Ishikawa (cell line): ENCODE results near the gene TIE1.

ENCODE experiments used
- CEBPB ChIP-seq: IDR thresholded peaks from 2 replicates; pipeline ENCODE4 v1.6.1; 2012
- CREB1 ChIP-seq: IDR thresholded peaks from 2 replicates; pipeline ENCODE4 v1.6.1; 2012; ENCODE audit warnings: low read depth
- EGR1 ChIP-seq: IDR thresholded peaks from 2 replicates; pipeline ENCODE4 v1.6.1; 2012
- EP300 ChIP-seq: IDR thresholded peaks from 2 replicates; pipeline ENCODE4 v1.6.1; 2012; ENCODE audit warnings: borderline replicate concordance
- FOXM1 ChIP-seq: IDR thresholded peaks from 2 replicates; pipeline ENCODE4 v1.6.1; 2012; ENCODE audit warnings: low read depth, borderline replicate concordance
- NFIC ChIP-seq: IDR thresholded peaks from 2 replicates; pipeline ENCODE4 v1.6.1; 2012
- RAD21 ChIP-seq: IDR thresholded peaks from 2 replicates; pipeline ENCODE4 v1.6.1; 2012; ENCODE audit warnings: low read depth
- TAF1 ChIP-seq: IDR thresholded peaks from 2 replicates; pipeline ENCODE4 v1.6.1; 2012; ENCODE audit warnings: low read depth, mild to moderate bottlenecking
- TCF12 ChIP-seq: IDR thresholded peaks from 2 replicates; pipeline ENCODE4 v1.6.1; 2012; ENCODE audit warnings: low read depth
- TEAD4 ChIP-seq: IDR thresholded peaks from 2 replicates; pipeline ENCODE4 v1.6.1; 2012
- YY1 ChIP-seq: IDR thresholded peaks from 2 replicates; pipeline ENCODE4 v1.6.1; 2012; ENCODE audit warnings: low read depth
- ZBTB7A ChIP-seq: IDR thresholded peaks from 2 replicates; pipeline ENCODE4 v1.6.1; 2012; ENCODE audit warnings: low read depth
- TF ChIP-seq, protein P1 (sequence below): IDR thresholded peaks from 2 replicates; pipeline ENCODE4 v1.6.1; 2012
- TF ChIP-seq, protein P2 (sequence below): IDR thresholded peaks from 2 replicates; pipeline ENCODE4 v1.6.1; 2012; ENCODE audit warnings: low read depth, mild to moderate bottlenecking
- TF ChIP-seq, protein P3 (sequence below): IDR thresholded peaks from 2 replicates; pipeline ENCODE4 v1.6.1; 2012

Gene TIE1

DNA sequence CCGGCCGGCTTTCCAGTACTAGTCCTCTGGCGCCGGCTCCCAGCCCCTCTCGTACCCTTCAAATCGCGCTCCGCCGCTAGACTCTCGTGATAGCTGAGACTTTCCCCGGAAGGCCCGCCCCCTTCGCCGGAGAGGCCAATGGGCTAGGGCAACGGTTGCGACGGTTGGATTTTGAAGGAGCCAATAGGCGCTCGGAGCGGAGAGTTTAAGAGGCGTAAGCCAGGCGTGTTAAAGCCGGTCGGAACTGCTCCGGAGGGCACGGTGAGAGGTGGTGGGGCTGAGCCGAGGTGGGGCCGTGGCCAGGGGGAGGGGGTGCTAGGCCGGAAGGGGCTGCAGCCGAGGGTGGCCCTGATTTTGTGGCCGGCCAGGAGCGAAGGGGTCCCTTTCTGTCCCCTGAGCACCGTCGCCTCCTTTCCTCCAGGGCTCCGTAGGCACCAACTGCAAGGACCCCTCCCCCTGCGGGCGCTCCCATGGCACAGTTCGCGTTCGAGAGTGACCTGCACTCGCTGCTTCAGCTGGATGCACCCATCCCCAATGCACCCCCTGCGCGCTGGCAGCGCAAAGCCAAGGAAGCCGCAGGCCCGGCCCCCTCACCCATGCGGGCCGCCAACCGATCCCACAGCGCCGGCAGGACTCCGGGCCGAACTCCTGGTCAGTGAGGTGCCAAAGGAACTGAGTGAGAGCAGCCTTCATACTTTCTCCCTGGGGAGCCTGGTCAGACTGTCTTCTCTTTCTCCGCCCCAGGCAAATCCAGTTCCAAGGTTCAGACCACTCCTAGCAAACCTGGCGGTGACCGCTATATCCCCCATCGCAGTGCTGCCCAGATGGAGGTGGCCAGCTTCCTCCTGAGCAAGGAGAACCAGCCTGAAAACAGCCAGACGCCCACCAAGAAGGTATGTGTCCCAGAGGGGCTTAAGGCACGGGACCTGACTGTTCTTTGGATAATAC lies 58.2 kb downstream of the TIE1 start, which contains the start of gene CDC20:
Gene CDC20, plus strand, starts transcription at position 236 of the 948 bp plus-strand sequence. Its CDS starts 235 bp downstream, at position 471.
- TF ChIP-seq, protein P1, sequence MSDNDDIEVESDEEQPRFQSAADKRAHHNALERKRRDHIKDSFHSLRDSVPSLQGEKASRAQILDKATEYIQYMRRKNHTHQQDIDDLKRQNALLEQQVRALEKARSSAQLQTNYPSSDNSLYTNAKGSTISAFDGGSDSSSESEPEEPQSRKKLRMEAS = peak; percentile 63; the same call in 1 of the 2 replicates
- TF ChIP-seq, protein P2, sequence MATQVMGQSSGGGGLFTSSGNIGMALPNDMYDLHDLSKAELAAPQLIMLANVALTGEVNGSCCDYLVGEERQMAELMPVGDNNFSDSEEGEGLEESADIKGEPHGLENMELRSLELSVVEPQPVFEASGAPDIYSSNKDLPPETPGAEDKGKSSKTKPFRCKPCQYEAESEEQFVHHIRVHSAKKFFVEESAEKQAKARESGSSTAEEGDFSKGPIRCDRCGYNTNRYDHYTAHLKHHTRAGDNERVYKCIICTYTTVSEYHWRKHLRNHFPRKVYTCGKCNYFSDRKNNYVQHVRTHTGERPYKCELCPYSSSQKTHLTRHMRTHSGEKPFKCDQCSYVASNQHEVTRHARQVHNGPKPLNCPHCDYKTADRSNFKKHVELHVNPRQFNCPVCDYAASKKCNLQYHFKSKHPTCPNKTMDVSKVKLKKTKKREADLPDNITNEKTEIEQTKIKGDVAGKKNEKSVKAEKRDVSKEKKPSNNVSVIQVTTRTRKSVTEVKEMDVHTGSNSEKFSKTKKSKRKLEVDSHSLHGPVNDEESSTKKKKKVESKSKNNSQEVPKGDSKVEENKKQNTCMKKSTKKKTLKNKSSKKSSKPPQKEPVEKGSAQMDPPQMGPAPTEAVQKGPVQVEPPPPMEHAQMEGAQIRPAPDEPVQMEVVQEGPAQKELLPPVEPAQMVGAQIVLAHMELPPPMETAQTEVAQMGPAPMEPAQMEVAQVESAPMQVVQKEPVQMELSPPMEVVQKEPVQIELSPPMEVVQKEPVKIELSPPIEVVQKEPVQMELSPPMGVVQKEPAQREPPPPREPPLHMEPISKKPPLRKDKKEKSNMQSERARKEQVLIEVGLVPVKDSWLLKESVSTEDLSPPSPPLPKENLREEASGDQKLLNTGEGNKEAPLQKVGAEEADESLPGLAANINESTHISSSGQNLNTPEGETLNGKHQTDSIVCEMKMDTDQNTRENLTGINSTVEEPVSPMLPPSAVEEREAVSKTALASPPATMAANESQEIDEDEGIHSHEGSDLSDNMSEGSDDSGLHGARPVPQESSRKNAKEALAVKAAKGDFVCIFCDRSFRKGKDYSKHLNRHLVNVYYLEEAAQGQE = no peak
- TF ChIP-seq RAD21 = no peak
- TF ChIP-seq CREB1 = peak; percentile 42; the same call in 1 of the 2 replicates
- peak; percentile 94 for TF ChIP-seq FOXM1
- TF ChIP-seq, protein P3, sequence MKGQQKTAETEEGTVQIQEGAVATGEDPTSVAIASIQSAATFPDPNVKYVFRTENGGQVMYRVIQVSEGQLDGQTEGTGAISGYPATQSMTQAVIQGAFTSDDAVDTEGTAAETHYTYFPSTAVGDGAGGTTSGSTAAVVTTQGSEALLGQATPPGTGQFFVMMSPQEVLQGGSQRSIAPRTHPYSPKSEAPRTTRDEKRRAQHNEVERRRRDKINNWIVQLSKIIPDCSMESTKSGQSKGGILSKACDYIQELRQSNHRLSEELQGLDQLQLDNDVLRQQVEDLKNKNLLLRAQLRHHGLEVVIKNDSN = no peak
- TF ChIP-seq ZBTB7A = peak; percentile 80; the same call in 1 of the 2 replicates
- TF ChIP-seq YY1 = no peak
- TF ChIP-seq TAF1 = peak; percentile 42

DNA sequence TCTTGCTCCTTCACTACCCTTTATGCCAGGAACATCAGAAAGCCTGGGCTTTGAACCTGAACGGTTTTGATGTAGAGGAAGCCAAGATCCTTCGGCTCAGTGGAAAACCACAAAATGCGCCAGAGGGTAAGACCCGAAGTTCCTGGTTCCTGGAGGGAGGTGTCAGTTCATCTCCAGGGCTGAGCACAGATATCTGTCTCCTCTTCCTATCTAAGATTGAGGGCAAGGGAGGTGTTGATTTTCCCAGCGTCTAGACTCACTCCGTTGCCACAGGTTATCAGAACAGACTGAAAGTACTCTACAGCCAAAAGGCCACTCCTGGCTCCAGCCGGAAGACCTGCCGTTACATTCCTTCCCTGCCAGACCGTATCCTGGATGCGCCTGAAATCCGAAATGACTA lies 58.9 kb downstream of the TIE1 start:
- TF ChIP-seq FOXM1 (no peak), CREB1 (no peak), EGR1 (no peak), YY1 (no peak), TEAD4 (no peak), TAF1 (no peak), CEBPB (no peak)
- TF ChIP-seq, protein P3 = no peak
- TF ChIP-seq, protein P1 = no peak
- TF ChIP-seq, protein P2 = no peak

DNA sequence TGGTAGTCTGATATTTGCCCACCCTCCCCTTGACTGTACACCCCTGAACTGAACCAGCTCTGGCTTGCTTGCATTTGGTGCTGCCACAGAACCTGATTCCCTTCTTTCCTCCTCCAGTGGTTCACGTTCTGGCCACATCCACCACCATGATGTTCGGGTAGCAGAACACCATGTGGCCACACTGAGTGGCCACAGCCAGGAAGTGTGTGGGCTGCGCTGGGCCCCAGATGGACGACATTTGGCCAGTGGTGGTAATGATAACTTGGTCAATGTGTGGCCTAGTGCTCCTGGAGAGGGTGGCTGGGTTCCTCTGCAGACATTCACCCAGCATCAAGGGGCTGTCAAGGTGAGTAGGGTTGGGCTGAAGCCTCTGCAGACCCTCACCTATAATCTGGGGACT lies 59.8 kb downstream of the TIE1 start:
- TF ChIP-seq, protein P1 = no peak
- TF ChIP-seq RAD21 (no peak), NFIC (no peak), EP300 (no peak), TCF12 (no peak), CREB1 (no peak), FOXM1 (no peak), TAF1 (no peak), YY1 (no peak)
- TF ChIP-seq, protein P3 = no peak

DNA sequence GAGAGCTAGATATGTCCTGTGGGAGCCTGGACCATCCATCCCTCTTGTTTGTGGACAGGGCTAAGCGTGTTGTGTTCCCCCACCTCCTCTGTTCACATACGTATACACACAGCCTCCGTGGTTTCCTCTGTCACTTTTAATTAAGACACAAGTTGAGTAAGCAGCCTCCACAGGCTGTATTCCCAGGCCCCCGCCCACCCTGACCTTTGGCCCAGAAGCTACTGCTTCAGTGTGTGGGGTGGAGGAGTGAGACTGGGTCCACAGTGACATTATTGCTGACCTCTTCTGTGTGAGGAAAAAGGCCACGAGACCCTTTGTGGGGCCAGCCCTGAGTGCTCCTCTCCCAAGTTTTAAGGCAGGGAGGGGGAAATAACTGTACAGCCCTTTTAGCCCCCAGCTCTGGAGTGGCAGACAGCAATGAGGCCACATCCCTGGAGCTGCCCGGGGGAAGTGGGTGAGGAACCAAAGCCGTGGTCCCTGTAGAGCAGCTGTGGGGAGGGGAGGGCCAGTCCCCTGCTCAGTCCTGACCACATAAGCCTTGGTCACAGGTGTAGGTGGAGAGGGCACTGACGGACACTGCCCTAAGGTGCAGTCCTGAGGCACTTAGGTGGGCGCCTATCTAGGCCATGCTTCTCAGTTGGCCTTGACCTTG lies 62.6 kb downstream of the TIE1 start:
- TF ChIP-seq YY1 = no peak
- TF ChIP-seq TAF1 = 0 out of 2 replicates have a peak, but pooled peaks have one; percentile 17
- TF ChIP-seq ZBTB7A = no peak
- TF ChIP-seq, protein P2 = no peak
- TF ChIP-seq CREB1 = no peak
- 0 out of 2 replicates have a peak, but pooled peaks have one; percentile 7 for TF ChIP-seq TEAD4
- no peak for TF ChIP-seq CEBPB
- TF ChIP-seq TCF12 = no peak
